Measurements from ENCODE around the gene AGT.

The AGT gene

DNA sequence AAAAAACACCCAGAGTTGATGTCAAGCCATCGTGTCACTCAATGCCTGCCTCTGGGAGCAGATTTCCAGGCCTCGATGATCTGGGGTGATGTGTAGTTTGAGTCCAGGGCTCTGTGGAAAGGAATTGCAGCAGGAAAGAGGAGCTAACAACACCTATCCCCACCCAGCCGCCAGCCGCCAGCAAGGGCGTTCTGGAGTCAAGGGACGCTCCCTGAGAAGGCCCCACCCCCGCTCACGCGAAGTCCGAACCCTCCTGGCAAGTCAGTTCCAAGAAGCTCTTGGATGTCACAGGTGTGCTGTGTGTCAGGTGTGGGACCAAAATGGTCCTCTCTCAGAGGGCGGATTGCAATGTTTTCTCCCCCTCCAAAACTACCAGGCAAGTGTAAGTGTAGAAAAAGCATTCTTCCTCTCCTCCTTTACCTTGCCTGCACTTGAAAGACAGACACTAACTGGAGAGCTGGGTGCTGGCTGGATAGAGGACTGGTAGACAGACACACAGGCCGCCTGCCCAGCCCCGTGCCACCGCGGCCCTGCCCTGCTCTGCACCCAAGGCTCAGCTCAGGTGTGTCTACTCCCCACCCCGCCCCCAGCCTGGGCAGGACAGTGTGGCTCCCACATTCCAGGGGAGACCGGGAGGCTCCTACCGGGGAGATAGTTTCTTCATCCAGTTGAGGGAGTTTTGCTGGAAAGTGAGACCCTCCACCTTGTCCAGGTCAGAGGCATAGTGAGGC lies 8.5 kb downstream of the AGT start:
- Histone ChIP-seq H3K79me2 (ENCODE audit: insufficient read depth, low read length) (no peaks in the 10 kb centered on the region), H3K36me3 (ENCODE audit: insufficient read depth, low read length) (no peaks in the 10 kb centered on the region)
- TF ChIP-seq, protein P1, sequence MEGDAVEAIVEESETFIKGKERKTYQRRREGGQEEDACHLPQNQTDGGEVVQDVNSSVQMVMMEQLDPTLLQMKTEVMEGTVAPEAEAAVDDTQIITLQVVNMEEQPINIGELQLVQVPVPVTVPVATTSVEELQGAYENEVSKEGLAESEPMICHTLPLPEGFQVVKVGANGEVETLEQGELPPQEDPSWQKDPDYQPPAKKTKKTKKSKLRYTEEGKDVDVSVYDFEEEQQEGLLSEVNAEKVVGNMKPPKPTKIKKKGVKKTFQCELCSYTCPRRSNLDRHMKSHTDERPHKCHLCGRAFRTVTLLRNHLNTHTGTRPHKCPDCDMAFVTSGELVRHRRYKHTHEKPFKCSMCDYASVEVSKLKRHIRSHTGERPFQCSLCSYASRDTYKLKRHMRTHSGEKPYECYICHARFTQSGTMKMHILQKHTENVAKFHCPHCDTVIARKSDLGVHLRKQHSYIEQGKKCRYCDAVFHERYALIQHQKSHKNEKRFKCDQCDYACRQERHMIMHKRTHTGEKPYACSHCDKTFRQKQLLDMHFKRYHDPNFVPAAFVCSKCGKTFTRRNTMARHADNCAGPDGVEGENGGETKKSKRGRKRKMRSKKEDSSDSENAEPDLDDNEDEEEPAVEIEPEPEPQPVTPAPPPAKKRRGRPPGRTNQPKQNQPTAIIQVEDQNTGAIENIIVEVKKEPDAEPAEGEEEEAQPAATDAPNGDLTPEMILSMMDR (IDR thresholded peaks at IDR 0.05; ENCODE audit: low read length), result no peak
- no peak for TF ChIP-seq EZH2 (IDR thresholded peaks at IDR 0.05; ENCODE audit: borderline replicate concordance, low read length)

DNA sequence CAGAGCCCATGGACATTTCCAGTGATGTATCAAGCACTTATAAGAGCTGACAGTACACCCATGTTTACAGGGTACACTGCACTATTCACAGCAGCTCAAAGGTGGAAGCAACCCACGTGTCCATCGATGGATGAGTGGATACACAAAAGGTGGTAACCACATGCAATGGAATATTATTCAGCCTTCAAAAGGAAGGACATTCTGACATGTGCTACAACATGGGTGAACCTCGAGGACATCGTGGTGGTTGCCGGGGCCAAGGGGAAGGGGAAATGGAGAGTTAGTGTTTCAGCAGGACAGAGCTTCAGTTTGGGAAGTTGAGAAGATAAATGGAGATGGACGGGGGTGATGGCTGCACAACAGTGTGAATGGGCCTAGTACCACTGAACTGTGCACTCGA lies 9.1 kb downstream of the AGT start:
- no peak for TF ChIP-seq EZH2 (IDR thresholded peaks at IDR 0.05; ENCODE audit: borderline replicate concordance, low read length)
- TF ChIP-seq, protein P1 (IDR thresholded peaks at IDR 0.05; ENCODE audit: low read length), result no peak
- Histone ChIP-seq H3F3A (ENCODE audit: insufficient read depth, low read length) (no peaks in the 10 kb centered on the region), H3K36me3 (ENCODE audit: insufficient read depth, low read length) (no peaks in the 10 kb centered on the region), H3K27me3 (ENCODE audit: insufficient read depth, low read length) (no peaks in the 10 kb centered on the region; the same call in 1 of the 2 replicates), H4K20me1 (ENCODE audit: insufficient read depth, low read length) (no peaks in the 10 kb centered on the region), H3K9me2 (ENCODE audit: low read depth, low read length) (no peaks in the 10 kb centered on the region), H3K4me1 (ENCODE audit: insufficient read depth, low read length, severe bottlenecking) (no peaks in the 10 kb centered on the region), H3K79me2 (ENCODE audit: insufficient read depth, low read length) (no peaks in the 10 kb centered on the region), H3K9me3 (ENCODE audit: low read length) (no peaks in the 10 kb centered on the region), H3K4me3 (ENCODE audit: low read depth, low read length, poor library complexity, severe bottlenecking) (no peak overlapping the region), H3K9ac (ENCODE audit: low read length) (no peak overlapping the region), H3K4me2 (ENCODE audit: low read length) (no peak overlapping the region), H2AFZ (ENCODE audit: low read length) (no peak overlapping the region), H3K27ac (ENCODE audit: low read depth, low read length, poor library complexity, severe bottlenecking) (no peak overlapping the region)

More for the DNA sequence above, 8.5 kb downstream of the AGT start:
- H3K4me3 ChIP-seq (ENCODE audit: low read depth, low read length, poor library complexity, severe bottlenecking), result no peak overlapping the region
- no peak overlapping the region for H3K27ac ChIP-seq (ENCODE audit: low read depth, low read length, poor library complexity, severe bottlenecking)
- H3K4me1 ChIP-seq (ENCODE audit: insufficient read depth, low read length, severe bottlenecking), result no peaks in the 10 kb centered on the region
- H3F3A ChIP-seq (ENCODE audit: insufficient read depth, low read length), result no peaks in the 10 kb centered on the region
- H2AFZ ChIP-seq (ENCODE audit: low read length), result no peak overlapping the region
- no peaks in the 10 kb centered on the region; the same call in 1 of the 2 replicates for H3K27me3 ChIP-seq (ENCODE audit: insufficient read depth, low read length)
- H3K9me3 ChIP-seq (ENCODE audit: low read length), result no peaks in the 10 kb centered on the region
- no peak overlapping the region for H3K4me2 ChIP-seq (ENCODE audit: low read length)
- H4K20me1 ChIP-seq (ENCODE audit: insufficient read depth, low read length), result no peaks in the 10 kb centered on the region
- no peaks in the 10 kb centered on the region for H3K9me2 ChIP-seq (ENCODE audit: low read depth, low read length)
- H3K9ac ChIP-seq (ENCODE audit: low read length), result no peak overlapping the region

DNA sequence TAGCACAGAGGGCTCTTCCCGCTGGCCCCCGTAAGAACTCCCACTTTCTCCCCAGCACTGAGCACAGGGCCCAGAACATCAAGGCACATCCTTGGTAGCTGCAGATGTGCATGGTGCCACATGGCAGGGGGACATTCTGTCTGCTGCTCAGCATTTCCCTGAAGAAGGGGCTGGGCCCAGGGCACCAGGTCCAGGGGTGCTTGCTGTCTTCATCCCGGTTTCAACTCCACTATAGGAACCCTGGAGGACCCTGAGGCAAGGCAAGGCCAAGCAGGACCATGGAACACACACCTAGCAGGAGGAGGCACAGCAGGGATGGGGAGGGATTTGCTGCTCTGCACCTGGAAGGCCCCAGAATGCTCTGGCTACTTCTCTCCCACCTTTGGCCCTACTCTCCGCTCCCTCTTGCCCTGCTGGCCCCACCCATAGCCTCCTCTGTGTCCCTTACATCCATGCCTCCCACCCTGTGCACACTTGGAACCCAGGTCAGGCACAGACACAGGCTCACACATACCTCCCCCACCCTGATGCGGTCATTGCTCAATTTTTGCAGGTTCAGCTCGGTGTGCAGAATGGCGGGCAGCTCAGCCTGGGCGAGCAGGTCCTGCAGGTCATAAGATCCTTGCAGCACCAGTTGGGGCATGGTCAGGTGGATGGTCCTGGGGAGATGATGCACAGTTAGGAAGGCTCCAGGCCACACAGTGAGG lies 10.1 kb downstream of the AGT start:
- H3K9ac ChIP-seq (ENCODE audit: low read length), result no peak overlapping the region
- no peaks in the 10 kb centered on the region for H3F3A ChIP-seq (ENCODE audit: insufficient read depth, low read length)
- H3K4me2 ChIP-seq (ENCODE audit: low read length), result no peak overlapping the region
- H3K27ac ChIP-seq (ENCODE audit: low read depth, low read length, poor library complexity, severe bottlenecking), result no peak overlapping the region
- no peaks in the 10 kb centered on the region for H3K9me3 ChIP-seq (ENCODE audit: low read length)
- TF ChIP-seq EZH2 (IDR thresholded peaks at IDR 0.05; ENCODE audit: borderline replicate concordance, low read length), result no peak
- TF ChIP-seq, protein P1 (IDR thresholded peaks at IDR 0.05; ENCODE audit: low read length), result no peak
- H3K36me3 ChIP-seq (ENCODE audit: insufficient read depth, low read length), result no peaks in the 10 kb centered on the region
- H3K79me2 ChIP-seq (ENCODE audit: insufficient read depth, low read length), result no peaks in the 10 kb centered on the region
- no peaks in the 10 kb centered on the region for H3K9me2 ChIP-seq (ENCODE audit: low read depth, low read length)
- H3K4me1 ChIP-seq (ENCODE audit: insufficient read depth, low read length, severe bottlenecking), result no peaks in the 10 kb centered on the region
- H3K27me3 ChIP-seq (ENCODE audit: insufficient read depth, low read length), result no peaks in the 10 kb centered on the region; the same call in 1 of the 2 replicates
- no peak overlapping the region for H3K4me3 ChIP-seq (ENCODE audit: low read depth, low read length, poor library complexity, severe bottlenecking)
- no peaks in the 10 kb centered on the region for H4K20me1 ChIP-seq (ENCODE audit: insufficient read depth, low read length)
- H2AFZ ChIP-seq (ENCODE audit: low read length), result no peak overlapping the region
